ENCODE results near the gene URGCP.

URGCP gene

GRCh38 chr7:43906331-43907010, at the start of gene URGCP:
Gene URGCP (minus strand): TSS chr7:43906596. CDS start chr7:43906575, 21 bp downstream.
- DNase-seq, result peak; percentile 83

- no peak for DNase-seq
These were observed 49.6 kb upstream of the URGCP start for GRCh38 chr7:43956027-43956426.

- peak; percentile 63 for DNase-seq
These were observed 48.3 kb upstream of the URGCP start for GRCh38 chr7:43954524-43955228.

GRCh38 chr7:43953071-43953470, 46.7 kb upstream of the URGCP start:
- DNase-seq, result no peak

GRCh38 chr7:43952028-43952427, 45.6 kb upstream of the URGCP start:
- DNase-seq, result no peak

- no peak for DNase-seq
These were observed 37.9 kb upstream of the URGCP start for GRCh38 chr7:43944286-43944685.

- DNase-seq, result no peak
These were observed 37.2 kb upstream of the URGCP start for GRCh38 chr7:43943417-43944187.

- DNase-seq, result no peak
These were observed 36.6 kb upstream of the URGCP start for GRCh38 chr7:43942997-43943396.

GRCh38 chr7:43942250-43942649, 35.9 kb upstream of the URGCP start:
- no peak for DNase-seq

GRCh38 chr7:43938892-43939482, 32.6 kb upstream of the URGCP start:
- DNase-seq, result no peak

- no peak for DNase-seq
These were observed 31.0 kb upstream of the URGCP start for GRCh38 chr7:43937444-43937843.

GRCh38 chr7:43933902-43934560, 27.6 kb upstream of the URGCP start:
- no peak for DNase-seq

- DNase-seq, result no peak
These were observed 24.9 kb upstream of the URGCP start for GRCh38 chr7:43931346-43931745.

- no peak for DNase-seq
These were observed 23.4 kb upstream of the URGCP start for GRCh38 chr7:43929529-43930457.

- no peak for DNase-seq
These were observed 21.4 kb upstream of the URGCP start for GRCh38 chr7:43927810-43928209.

GRCh38 chr7:43926798-43927123, 20.4 kb upstream of the URGCP start:
- DNase-seq, result no peak

- peak; percentile 96 for DNase-seq
These were observed 19.8 kb upstream of the URGCP start, which contains the start of gene UBE2D4 for GRCh38 chr7:43925984-43926797. Gene UBE2D4 (plus strand): TSS chr7:43926436. CDS start chr7:43926533, 97 bp downstream.

GRCh38 chr7:43922726-43923125, 16.3 kb upstream of the URGCP start:
- no peak for DNase-seq

GRCh38 chr7:43921423-43921822, 15.0 kb upstream of the URGCP start:
- no peak for DNase-seq

- no peak for DNase-seq
These were observed 9.5 kb upstream of the URGCP start for GRCh38 chr7:43915907-43916306.

- DNase-seq, result no peak
These were observed 8.4 kb upstream of the URGCP start for GRCh38 chr7:43914795-43915194.

Measured in NCI-H69 (cell line).